Mammary epithelial cell (primary cell): Measurements from ENCODE around the gene ZNF451.

Experiments
- EZH2 ChIP-seq: IDR thresholded peaks from 2 replicates; pipeline ENCODE4 v1.6.1; 2012; ENCODE audit warnings: low read length, inconsistent platforms, borderline replicate concordance
- TF ChIP-seq, protein P1 (sequence below), 2 donors: IDR thresholded peaks in 1 of 2; conservative IDR thresholded peaks in 1 of 2; 2 replicates each; pipeline ENCODE4 v1.5.1; 2011 to 2012; ENCODE audit warnings: inconsistent platforms in 2 of 2, low read length in 2 of 2, mild to moderate bottlenecking in 2 of 2, control low read depth in 1 of 2, low read depth in 1 of 2; ENCODE audit not compliant: insufficient read depth in 1 of 2; ENCODE audit errors: extremely low read depth in 1 of 2

DNA sequence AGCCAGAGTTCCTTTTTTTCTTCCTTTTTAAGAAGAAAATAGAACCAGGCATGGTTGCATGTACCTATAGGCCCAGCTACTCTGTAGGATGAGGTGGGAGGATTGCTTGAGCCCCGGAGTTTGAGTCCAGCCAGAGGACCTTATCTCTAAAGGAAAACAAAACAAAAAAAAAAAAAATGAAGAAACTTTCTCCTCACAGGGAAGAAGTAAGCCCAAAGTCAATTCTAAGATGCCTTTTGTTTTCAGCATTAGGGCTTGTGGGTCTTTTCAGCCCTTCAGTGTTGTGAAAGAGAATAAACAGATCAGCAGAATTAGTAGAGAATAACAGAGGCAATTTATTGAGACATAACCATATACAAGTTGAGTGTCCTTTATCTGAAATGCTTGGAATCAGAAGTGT, 26.8 kb downstream of the ZNF451 start:
- TF ChIP-seq, protein P1, sequence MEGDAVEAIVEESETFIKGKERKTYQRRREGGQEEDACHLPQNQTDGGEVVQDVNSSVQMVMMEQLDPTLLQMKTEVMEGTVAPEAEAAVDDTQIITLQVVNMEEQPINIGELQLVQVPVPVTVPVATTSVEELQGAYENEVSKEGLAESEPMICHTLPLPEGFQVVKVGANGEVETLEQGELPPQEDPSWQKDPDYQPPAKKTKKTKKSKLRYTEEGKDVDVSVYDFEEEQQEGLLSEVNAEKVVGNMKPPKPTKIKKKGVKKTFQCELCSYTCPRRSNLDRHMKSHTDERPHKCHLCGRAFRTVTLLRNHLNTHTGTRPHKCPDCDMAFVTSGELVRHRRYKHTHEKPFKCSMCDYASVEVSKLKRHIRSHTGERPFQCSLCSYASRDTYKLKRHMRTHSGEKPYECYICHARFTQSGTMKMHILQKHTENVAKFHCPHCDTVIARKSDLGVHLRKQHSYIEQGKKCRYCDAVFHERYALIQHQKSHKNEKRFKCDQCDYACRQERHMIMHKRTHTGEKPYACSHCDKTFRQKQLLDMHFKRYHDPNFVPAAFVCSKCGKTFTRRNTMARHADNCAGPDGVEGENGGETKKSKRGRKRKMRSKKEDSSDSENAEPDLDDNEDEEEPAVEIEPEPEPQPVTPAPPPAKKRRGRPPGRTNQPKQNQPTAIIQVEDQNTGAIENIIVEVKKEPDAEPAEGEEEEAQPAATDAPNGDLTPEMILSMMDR (conservative IDR thresholded peaks at IDR 0.05 in 1 of 2, IDR thresholded peaks at IDR 0.05 in 1 of 2; ENCODE audit: extremely low read depth in 1 of 2, insufficient read depth in 1 of 2, low read depth in 1 of 2, low read length in 2 of 2): no peak
- no peak for TF ChIP-seq EZH2
